Stimulated activated naive CD8-positive, alpha-beta T cell treated with anti-CD3 and anti-CD28 coated beads, Interleukin-15, amount 100 ng/mL, for 72 hours (primary cell): ENCODE measurements around the gene ERGIC1.

Source experiments
- ATAC-seq: fragments of 150-1000 bp; cut with Tn5 transposase; 2 replicates; pipeline ENCODE4 v1.10.0; 2021; ENCODE audit warnings: mild to moderate bottlenecking, moderate library complexity
- DNase-seq, 2 donors: peaks; one replicate each; pipeline ENCODE4 v3.0.0; 2021 to 2022
- H3K27ac Mint-ChIP-seq, 2 donors: one replicate each; pipeline ENCODE4 v1.8.0; 2022; ENCODE audit warnings: mild to moderate bottlenecking in 2 of 2, mixed read lengths in 2 of 2, moderate library complexity in 2 of 2
- H3K27me3 Mint-ChIP-seq: one replicate; pipeline ENCODE4 v1.8.0; 2022; ENCODE audit warnings: mixed read lengths
- H3K4me1 Mint-ChIP-seq: one replicate; pipeline ENCODE4 v1.8.0; 2022; ENCODE audit warnings: mild to moderate bottlenecking, mixed read lengths
- H3K4me3 Mint-ChIP-seq, 2 donors: one replicate each; pipeline ENCODE4 v1.8.0; 2022; ENCODE audit warnings: mild to moderate bottlenecking in 2 of 2, mixed read lengths in 2 of 2, moderate library complexity in 1 of 2
- H3K9me3 Mint-ChIP-seq, 2 donors: one replicate each; pipeline ENCODE4 v1.8.0; 2022; ENCODE audit warnings: mixed read lengths in 2 of 2

The ERGIC1 gene

DNA sequence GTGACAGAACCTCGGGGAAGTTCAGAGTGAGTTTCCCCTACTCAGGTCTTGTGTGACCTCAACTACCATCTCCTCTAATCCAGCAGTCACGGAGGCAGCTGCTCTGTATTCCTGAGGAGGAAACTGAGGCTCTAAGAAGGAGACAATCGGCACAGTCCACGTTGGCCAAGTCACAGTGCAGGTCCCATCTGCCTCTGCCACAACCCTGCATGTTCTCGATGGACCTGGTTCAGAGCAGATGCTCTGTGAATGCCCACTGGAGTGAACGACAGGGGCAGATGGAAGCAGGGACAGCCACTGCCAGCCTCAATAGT, 722 bp upstream of the ERGIC1 start:
- Mint-ChIP-seq H3K4me1 (peaks cover 44% of the 10 kb centered on the region), H3K9me3 (no peaks in the 10 kb centered on the region), H3K27me3 (no peaks in the 10 kb centered on the region), H3K27ac (no peak overlapping the region), H3K4me3 (peak overlapping the region; percentile 83 to 89)
- ATAC-seq, result no peak
- no peak for DNase-seq

DNA sequence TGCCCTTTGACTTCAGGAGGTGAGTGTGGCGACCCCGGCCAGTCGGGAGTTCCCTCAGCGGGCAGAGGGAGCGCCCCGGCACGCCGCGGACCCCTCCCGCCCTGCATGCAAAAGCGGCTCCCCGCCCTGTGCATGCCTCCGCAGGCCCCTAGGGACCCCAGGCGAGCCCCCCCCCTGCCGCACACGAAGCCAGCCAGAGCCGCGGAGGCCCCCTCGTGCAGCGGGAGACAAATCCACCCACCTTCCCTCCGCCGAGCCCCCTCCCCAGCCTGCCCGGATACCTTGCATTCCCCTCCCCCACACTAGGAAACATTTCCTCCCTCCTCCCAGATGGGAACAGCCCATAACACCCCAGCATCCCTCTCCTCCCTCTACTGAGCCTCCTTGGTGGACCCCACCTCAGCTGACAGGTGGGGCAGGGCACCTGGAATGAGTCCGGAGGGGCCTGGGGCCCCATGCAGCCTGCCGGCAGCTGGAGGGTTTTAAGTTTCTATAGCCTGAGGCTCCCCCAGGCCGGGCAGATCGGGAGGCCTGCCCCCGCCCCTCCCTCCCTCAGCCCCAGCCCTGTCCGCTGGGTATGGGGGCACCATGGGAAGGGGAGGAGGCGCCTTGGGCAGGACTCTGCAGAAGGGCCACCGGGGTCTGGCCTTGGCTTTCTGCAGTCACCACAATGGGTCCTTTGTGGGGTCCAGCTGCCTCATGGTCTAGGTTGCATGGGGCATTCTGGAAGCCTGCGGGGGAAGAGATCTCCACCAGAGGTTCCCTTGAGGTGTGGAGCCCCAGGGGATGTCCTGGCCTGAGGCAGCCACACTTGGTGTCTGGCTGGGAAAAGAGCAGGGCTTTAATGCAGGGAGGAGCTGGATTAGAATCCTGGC, 601 bp downstream of the ERGIC1 start:
- DNase-seq, result peak in 1 of 2 donors; percentile 29
- Mint-ChIP-seq H3K9me3 (no peaks in the 10 kb centered on the region), H3K4me1 (peaks cover 46% of the 10 kb centered on the region), H3K27ac (peak overlapping the region; percentile 36 to 94), H3K27me3 (no peaks in the 10 kb centered on the region), H3K4me3 (peak overlapping the region; percentile 85 to 89)
- ATAC-seq, result peak; percentile 54

DNA sequence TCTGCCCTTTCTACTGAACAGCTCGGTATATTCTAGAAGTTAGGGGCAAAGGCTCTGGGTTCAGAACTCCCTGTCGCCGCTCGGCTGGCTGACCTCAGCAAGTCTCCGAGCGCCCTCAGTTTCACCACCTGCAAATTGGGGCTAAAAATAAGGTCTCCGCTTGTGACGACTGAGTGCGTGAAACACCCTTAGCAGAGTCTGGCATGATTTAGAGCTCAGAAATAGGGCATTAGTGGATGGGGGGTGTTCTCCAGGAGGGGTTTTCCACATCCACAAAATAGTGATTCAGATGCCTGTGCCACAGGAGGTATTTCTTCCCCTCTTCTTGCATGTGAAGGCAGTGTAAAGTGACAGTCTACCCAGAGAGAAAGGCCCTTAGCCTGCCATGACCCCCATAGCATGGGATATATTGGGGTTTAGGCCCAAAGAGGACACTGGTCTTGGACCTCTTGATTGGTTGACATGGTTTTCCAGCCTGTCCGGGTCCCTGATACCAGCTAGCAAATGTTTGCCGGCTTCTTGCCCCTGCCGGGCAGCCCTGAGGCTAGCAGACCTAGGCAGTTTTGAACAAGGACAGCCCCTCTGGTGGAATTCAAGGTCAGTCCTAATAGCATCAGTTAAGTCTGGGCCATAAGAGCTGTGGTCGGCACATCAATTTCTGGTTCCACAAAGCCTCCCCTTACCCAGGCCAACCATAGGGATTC, 1.4 kb downstream of the ERGIC1 start:
- Mint-ChIP-seq H3K4me1 (peaks cover 46% of the 10 kb centered on the region), H3K4me3 (peak overlapping the region; percentile 85 to 89), H3K27ac (peak overlapping the region in 1 of 2 donors; percentile 36), H3K9me3 (no peaks in the 10 kb centered on the region), H3K27me3 (no peaks in the 10 kb centered on the region)
- no peak for DNase-seq
- no peak for ATAC-seq

DNA sequence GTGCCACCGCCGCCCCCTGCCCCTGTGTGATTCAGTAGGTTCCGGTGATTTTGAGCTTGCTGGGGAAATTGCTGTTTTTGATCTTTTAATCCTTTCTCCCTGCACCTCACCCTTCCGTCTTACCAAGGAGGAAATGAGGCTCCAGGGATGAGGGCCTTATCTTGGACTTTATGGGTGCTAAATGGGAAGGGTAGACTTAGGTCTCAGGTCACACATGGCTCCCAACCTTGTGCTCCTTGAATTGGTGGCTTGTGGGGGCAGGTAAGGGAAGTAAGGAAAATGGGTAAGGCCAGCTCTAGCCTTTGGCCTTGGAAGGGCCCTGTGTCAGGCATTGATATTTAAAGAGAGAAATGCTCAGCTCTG, 1.9 kb downstream of the ERGIC1 start:
- H3K27ac Mint-ChIP-seq, result no peak overlapping the region
- no peak for ATAC-seq

DNA sequence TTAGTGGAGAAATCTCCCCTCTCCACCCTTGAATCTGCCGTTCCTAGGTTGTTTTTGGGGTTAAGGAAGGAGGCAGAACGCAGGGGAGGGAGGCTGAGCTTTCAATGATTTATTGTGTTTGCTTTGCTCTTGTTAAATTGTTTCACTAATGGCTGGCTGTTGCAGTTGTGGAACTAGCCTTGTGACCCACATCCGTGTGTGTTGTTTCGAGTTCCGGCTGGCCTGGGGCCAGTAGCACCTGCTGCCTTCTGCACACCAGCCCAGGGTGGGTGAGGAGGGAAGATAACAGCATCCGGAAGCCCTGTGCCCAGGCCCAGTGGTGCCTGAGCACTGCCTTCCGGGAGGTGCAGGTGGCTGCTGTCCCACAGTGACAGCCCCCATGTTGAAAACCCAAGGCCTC, 3.6 kb downstream of the ERGIC1 start:
- peaks cover 46% of the 10 kb centered on the region for H3K4me1 Mint-ChIP-seq
- H3K9me3 Mint-ChIP-seq, result no peaks in the 10 kb centered on the region
- H3K27ac Mint-ChIP-seq, result peak overlapping the region; percentile 93 to 94
- DNase-seq (peak; percentile 40 to 76), ATAC-seq (peak; percentile 87)
- peak overlapping the region; percentile 77 to 81 for H3K4me3 Mint-ChIP-seq
- no peaks in the 10 kb centered on the region for H3K27me3 Mint-ChIP-seq

More for the DNA sequence above, 1.9 kb downstream of the ERGIC1 start:
- no peaks in the 10 kb centered on the region for H3K9me3 Mint-ChIP-seq
- H3K27me3 Mint-ChIP-seq, result no peaks in the 10 kb centered on the region
- peaks cover 46% of the 10 kb centered on the region for H3K4me1 Mint-ChIP-seq
- DNase-seq, result no peak
- H3K4me3 Mint-ChIP-seq, result peak overlapping the region; percentile 85 to 89

DNA sequence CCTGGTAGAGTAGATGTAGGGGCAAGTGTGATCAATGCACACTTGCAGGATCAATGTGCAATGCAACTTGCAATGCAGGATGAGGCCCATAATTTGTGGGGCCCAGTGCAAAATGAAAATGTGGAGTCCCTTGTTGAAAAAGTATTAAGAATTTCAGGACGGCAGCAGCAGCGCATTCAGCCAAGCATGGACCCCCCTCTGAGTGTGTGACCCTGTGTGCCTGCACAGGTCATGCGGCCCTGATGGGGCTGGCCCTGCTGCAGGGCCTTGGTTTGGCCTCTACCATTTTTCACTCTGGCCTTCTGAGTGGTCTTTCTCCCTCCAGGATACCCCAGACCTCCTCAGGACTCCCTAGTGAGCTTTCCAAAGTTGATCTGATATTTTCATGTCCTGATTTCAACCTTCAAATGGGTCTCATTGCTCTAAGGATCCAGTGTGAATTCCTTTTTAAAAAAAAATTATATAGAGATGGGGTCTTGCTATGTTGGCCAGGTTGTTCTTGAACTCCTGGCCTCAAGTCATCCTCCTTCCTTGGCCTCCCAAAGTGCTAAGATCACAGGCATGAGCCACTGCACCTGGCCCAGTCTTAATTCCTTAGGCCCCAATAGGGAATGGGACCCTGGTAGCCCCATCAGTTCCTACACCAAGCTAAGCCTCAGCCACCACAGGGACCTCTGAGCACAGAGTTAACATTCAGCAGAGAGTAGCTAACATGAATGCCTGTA, 4.3 kb downstream of the ERGIC1 start:
- Mint-ChIP-seq H3K4me3 (peak overlapping the region; percentile 77 to 81), H3K4me1 (peaks cover 40% of the 10 kb centered on the region), H3K27ac (peak overlapping the region in 1 of 2 donors; percentile 93), H3K9me3 (no peaks in the 10 kb centered on the region), H3K27me3 (no peaks in the 10 kb centered on the region)
- DNase-seq (no peak), ATAC-seq (no peak)

DNA sequence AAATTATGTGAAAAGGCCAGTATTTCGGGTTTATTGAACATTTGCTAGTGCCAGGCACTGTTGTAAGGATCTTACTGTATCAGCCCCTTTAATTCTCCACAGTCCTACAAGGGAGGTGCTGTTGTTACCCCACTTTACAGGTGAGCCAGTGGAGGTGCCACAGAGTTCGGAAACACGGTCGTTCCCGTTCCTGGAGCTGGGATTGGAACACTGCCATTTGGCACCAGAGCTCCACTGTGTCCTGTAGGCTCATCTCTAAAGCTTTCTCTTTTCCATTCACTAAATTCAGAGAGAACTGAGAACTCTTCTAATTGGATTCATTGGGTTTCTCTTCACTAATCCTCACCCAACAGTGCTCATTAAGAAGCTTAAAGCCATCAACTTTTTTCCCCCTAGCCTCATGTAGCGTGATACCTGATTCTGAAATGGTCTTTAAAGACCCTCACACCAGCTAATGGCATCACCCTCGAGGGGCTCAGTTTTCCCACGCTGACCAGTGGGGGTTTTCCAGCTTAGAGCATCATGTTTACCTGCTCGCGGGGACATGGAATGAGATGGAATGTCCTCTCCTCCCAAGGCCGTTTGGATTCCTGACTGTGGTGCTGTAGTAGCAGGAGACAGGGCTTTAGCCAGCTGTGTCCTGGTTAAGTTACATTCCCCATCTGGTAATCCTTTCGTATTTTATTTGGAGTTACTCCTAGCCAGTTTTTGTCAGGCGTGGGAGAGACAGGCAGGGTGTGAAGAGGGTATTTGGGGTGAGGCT, 5.8 kb downstream of the ERGIC1 start:
- no peaks in the 10 kb centered on the region for H3K27me3 Mint-ChIP-seq
- no peak for ATAC-seq

DNA sequence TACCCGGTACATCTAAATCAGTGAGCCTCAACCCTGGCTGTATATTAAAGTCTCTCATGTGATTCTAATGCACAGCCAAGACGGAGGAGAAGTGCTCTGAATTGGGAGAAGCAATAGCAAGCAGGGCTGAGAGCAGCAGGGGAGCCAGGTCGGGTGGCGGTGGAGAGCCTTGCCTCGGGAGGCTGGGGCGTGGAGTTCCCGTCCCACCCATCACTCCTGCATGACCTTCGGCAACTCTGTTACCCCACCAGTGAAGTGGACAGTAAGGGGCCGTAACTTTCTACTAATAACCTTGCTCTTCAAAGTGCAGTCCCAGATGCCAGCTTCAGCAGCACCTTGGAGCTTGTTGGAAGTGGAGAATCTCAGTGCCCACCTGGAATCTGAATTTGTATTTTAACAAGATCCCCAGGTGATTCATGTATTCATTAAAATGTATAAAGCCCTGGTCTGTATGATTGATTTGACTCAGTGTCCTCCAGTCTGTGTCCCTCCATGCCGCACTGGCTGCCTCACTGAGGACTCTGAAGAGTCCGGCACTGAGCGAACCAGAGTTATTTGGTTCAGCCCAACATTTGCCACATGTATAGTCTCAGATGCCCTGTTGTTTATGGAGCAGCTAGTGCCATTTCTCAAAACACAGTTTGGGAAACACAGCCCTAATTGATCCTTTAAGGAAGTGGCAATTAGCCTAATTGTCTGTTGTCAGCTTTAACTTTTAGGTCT, 6.5 kb downstream of the ERGIC1 start:
- DNase-seq (no peak), ATAC-seq (no peak)
- no peak overlapping the region for H3K4me3 Mint-ChIP-seq
- no peak overlapping the region for H3K27ac Mint-ChIP-seq
- H3K9me3 Mint-ChIP-seq, result no peaks in the 10 kb centered on the region
- H3K27me3 Mint-ChIP-seq, result no peaks in the 10 kb centered on the region
- H3K4me1 Mint-ChIP-seq, result peaks cover 34% of the 10 kb centered on the region

More for the DNA sequence above, 5.8 kb downstream of the ERGIC1 start:
- Mint-ChIP-seq H3K27ac (no peak overlapping the region), H3K4me3 (no peak overlapping the region), H3K9me3 (no peaks in the 10 kb centered on the region), H3K4me1 (peaks cover 36% of the 10 kb centered on the region)
- DNase-seq, result no peak

DNA sequence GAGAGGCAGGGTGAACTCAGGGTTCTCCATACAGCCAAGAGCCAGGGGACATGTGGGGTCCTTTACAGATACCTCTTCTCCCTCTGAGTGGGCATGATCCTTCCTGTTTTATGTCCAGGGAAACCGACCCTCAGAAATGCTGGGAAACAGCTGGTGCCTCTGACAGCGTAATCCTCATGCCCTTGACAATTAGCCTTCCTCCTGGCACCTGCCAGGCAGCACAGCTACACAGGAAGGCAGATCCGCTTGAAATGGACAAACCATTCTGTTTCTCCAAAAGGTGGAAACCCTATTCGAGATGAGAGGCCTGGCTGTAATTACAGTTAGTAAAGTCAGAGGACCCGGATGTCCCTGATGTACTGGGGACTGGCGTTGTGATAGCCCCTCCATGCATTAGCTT, 7.2 kb downstream of the ERGIC1 start:
- ATAC-seq, result no peak
- DNase-seq, result no peak
- Mint-ChIP-seq H3K4me1 (peaks cover 32% of the 10 kb centered on the region), H3K27me3 (no peaks in the 10 kb centered on the region), H3K9me3 (no peaks in the 10 kb centered on the region), H3K4me3 (no peak overlapping the region), H3K27ac (no peak overlapping the region)

DNA sequence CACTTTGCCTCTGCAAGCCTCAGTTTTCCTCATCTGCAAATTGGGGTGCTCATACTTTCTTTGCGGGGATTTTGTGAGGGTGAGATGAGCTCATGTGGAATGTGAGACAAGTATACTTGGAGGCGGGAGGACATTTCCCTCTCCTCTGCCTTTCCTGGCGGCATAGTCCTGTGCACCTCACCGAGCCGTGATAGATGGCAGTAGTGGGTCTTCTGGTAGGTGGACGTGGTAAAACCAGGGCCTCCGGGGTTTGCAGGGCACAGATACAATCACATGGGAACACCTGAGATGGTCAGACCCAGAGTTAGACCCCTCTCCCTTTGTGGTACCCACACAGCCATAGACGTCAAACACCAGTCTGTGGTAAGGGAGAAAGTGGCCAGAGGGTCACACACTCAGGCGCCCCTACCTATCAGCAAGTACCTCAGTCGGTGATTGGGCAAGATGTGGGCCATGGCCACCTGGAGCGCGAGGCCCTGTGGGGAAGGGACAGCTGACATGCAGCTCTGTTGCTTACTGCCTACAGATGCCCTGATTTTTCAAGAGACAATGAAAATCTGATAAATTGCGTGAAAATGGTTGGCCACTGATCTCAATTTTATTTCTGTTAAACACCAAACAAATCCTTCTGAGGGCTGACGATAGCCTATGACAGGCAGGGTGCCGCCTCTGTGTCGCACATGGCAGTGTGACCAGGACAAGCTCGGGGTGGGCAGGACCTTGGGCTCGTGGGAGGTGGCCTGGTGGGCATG, 9.9 kb downstream of the ERGIC1 start:
- ATAC-seq (no peak), DNase-seq (no peak)
- H3K4me3 Mint-ChIP-seq, result no peak overlapping the region
- no peaks in the 10 kb centered on the region for H3K27me3 Mint-ChIP-seq
- H3K27ac Mint-ChIP-seq, result peak overlapping the region in 1 of 2 donors; percentile 14
- no peaks in the 10 kb centered on the region for H3K9me3 Mint-ChIP-seq
- H3K4me1 Mint-ChIP-seq, result peaks cover 25% of the 10 kb centered on the region

DNA sequence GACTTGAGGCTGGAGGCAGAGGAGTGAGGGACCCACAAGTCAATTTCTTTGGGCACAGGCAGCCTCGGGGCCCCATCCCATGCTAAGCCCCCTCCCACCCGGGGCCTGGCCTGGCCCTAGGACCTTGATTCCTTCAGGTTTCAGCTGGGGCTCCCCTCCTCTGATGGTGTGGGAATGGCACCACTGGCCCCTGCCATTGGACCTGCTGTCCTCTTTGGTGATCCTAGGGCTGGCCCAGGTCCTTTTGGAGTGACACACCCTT, 10.5 kb downstream of the ERGIC1 start:
- H3K4me1 Mint-ChIP-seq, result peaks cover 30% of the 10 kb centered on the region
- H3K27me3 Mint-ChIP-seq, result no peaks in the 10 kb centered on the region
- ATAC-seq (no peak), DNase-seq (no peak)
- H3K27ac Mint-ChIP-seq, result no peak overlapping the region
- no peak overlapping the region for H3K4me3 Mint-ChIP-seq
- H3K9me3 Mint-ChIP-seq, result no peaks in the 10 kb centered on the region

DNA sequence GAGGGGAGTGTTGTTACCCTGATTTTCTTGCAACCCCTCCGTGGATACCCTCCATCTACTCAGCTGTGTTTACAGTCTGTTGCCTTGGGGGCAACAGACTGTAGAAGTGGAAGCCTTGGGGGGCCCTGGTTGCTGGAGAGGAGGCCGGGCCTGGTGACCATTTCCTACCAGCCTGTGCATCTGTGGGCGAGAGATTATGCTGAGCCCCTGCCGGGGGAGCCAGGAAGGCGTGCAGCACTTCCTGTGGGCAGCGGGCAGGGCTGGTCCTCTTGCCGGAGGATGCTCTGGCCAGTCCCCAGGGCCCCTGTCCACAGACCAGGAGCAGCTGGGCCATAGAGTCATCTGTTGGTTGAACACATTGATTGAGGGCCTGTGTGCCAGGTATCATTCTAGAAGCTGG, 11.1 kb downstream of the ERGIC1 start:
- DNase-seq, result no peak
- H3K27ac Mint-ChIP-seq, result no peak overlapping the region

DNA sequence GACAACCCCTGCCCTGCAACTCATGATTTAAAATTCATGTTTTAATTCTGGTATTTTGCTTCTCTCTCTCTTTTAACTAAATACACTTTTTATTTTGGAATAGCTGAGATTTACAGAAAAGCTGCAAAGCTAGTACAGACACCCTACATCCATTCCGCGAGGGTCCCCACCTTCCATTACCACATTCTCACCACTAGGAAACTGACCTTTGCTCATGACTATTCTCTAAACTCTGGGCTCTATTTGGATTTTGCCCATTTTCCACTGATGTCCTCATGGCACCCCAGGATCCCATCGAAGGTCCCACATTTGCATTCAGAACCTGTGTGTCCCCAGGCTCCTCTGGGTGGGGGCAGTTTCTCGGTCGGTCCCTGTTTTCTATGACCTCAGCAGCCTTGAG, 11.5 kb downstream of the ERGIC1 start:
- H3K27me3 Mint-ChIP-seq, result no peaks in the 10 kb centered on the region
- no peak overlapping the region for H3K4me3 Mint-ChIP-seq
- ATAC-seq, result no peak
- no peak overlapping the region for H3K27ac Mint-ChIP-seq
- DNase-seq, result no peak
- peaks cover 37% of the 10 kb centered on the region for H3K4me1 Mint-ChIP-seq
- H3K9me3 Mint-ChIP-seq, result no peaks in the 10 kb centered on the region

More for the DNA sequence above, 11.1 kb downstream of the ERGIC1 start:
- no peak for ATAC-seq
- peaks cover 36% of the 10 kb centered on the region for H3K4me1 Mint-ChIP-seq
- H3K27me3 Mint-ChIP-seq, result no peaks in the 10 kb centered on the region
- no peak overlapping the region for H3K4me3 Mint-ChIP-seq
- no peaks in the 10 kb centered on the region for H3K9me3 Mint-ChIP-seq

DNA sequence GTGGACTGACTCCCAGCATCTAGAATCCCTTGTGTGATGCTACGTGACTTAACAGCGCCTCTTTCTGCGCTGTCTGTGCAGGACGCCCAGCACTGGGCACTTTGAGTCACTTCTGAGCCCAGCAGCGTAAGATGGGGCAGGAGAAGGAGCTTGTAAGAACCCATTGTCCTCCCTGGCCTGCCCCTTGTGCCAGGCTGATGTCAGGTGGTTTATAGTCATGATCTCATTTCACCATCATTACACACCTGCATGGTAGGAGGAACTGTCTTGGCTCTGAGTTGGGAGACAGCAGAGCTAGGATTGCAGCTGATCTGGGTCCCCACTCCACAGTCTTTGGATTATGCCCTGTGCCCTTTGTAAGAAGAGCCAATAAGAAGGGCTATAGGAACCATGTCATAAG, 12.2 kb downstream of the ERGIC1 start:
- H3K4me1 Mint-ChIP-seq, result peaks cover 37% of the 10 kb centered on the region
- ATAC-seq (peak; percentile 27), DNase-seq (no peak)
- no peaks in the 10 kb centered on the region for H3K9me3 Mint-ChIP-seq
- no peak overlapping the region for H3K4me3 Mint-ChIP-seq
- H3K27me3 Mint-ChIP-seq, result no peaks in the 10 kb centered on the region
- H3K27ac Mint-ChIP-seq, result no peak overlapping the region
